Stimulated activated CD4-positive, alpha-beta T cell treated with anti-CD3 and anti-CD28 coated beads, Interleukin-2, amount 100 ng/mL, for 4 hours (primary cell): ENCODE data around the gene LRCH1.

Experiments used
- DNase-seq: peaks from one replicate; pipeline ENCODE4 v3.0.0-alpha.2; 2020; ENCODE audit warnings: low read depth

The LRCH1 gene

DNA sequence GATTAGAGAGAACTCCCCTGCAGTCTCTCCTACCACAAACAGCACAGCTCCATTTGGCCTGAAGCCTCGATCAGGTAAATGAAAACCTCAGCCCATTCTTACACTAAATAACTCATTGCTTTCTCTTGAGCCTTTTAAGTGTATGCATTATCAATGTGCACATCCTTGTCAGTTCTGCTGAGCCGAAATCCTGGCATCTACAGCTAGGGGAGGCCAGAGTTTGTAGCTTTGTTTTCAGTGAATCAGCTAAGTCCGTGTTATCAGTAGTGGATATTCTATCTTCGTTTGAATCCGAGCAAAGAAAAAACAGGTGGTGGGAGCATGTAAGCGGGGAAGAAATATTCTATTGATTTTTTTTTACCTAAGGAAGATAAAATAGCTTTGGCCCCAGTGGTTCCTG lies 159.6 kb downstream of the LRCH1 start:
- no peak for DNase-seq

DNA sequence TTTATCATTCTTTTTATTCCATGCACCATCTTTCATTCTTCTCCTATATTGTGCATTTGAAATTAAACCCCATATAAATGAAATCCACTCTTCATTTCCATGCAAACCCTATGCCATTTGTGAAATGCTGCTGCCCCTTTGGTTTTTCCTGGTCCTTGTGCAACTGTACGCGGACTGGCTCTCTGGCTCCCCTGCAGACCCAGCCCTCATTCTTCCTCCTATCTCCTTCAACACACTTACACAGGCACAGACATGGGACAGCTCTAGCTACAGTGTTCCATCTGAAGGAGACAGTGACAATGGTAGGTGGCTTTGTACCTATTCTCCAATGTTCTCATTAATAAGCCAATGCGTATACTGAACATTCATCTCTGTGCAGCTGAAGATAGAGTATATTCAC lies 162.4 kb downstream of the LRCH1 start:
- DNase-seq, result no peak

DNA sequence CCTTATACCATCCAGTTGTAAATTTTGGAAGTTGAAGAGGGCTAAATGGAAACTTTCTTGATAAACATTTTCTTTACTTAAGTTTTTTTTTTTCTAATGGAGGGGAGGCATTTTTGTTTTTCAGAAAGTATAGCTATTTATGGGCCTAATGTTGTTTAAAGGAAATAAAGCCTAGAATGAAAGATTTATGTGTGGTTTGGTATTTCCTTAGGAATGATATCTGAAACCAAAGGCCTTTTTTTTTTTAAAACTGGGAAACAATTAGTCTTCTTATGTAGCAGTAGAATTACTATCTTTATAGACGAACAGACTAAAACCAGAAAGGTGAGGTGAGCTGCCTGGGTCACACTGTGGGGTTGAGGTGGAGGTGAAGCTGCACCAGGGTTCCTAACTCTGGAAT lies 163.9 kb downstream of the LRCH1 start:
- no peak for DNase-seq

DNA sequence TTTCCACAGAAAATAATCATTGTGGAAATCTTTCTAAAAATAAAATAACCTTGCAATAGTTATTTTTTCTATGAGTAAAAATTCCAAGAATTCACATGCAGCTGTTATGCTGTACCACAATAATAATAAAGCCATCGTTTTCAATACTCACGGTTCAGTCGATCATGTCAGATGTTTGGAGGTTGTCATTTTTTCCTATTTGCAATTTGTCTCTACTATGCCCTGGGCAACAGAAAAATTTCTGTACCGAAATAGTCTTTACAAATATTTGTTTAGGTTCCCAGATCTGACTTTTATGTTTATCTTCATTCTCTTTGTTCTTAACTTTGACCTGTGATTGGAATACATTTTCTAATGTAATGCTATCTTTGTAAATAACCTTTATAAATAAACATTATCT lies 164.3 kb downstream of the LRCH1 start:
- DNase-seq, result no peak

DNA sequence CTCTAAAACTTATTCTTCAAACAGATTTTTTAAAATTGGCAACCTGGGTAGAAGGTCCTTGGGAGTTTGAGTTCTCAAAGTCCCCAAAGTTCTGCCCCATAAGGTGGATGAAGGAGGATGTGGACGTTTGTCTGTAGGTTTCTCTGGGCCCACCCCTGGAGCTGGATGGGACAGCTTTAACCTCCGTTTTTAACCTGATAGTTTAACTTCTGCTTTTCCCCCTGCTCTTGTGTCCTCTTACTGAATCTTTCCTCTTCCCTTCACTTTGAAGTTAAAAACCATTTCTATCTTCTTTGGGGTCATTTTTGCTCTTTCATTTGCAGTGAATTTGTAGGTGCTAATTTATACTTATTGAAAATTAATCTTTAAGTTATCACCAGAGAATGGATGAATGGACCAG lies 164.9 kb downstream of the LRCH1 start:
- no peak for DNase-seq

DNA sequence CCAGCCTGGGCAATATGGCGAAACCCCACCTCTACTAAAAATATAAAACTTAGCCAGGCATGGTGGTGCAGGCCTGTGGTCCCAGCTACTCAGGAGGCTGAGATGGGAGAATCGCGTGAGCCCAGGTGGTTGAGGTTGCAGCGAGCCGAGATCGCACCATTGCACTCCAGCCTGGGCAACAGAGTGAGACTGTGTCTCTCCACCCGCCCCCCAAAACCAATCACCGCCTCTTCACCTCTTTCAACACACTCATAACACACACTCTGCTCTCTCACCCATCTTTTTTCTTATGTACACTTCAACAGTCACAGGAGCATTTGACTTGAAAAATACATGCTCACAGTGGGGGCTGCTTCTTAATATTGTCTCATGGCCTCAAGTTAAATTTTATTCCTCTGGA lies 167.2 kb downstream of the LRCH1 start:
- DNase-seq, result no peak

DNA sequence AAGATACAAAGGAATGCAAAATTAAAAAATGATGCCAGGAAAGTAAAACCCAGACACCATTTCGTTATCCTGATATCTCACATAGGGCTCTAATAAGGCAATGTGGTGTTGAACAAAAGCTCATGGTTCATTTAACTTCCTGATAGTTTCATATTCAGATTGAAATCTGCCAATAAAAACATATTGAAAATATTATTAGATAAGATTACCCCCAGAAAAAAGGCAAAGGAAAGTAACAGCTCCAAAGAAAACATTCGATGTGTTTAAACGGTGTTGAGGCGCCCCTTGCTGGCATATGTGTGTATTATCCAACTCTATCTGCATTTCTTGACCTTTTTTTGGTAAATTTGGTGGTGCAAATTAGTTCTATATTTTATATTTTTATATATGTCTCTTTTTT lies 168.1 kb downstream of the LRCH1 start:
- DNase-seq, result peak; percentile 3

DNA sequence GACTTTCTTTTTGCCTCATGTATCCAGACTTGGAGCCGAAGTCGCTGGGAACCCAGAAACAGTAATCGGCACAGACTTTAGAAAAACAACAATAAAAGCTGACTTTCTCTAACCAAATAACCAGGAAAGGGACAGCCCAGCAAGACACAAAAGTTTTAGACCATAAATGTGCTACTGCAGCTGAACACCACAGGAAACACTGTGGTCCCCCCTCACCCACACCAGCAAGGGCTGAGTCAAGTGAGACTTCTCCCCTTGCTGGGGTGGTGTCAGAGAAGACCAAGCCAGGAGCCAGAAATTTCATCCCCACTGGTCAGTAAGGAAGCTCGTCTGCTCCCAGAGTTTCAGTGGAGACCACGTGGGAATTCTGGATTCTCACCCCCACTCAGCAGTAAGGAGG lies 173.4 kb downstream of the LRCH1 start:
- no peak for DNase-seq

DNA sequence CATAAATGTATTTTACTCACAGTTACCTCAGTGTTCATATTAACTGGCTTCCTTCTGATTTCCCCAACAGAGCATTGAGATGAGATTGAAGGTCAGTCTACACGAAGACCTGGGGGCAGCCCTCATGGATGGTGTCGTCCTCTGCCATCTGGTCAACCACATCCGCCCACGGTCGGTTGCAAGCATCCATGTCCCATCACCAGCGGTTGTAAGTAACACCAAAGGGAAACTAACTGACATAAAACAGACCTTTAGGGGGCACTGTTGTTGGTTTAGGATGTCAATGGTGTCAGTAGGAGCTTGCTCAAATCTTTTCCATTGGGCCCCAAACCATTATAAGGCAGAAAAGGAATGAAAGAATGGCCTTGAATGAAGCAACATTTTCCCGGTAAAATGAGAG lies 175.8 kb downstream of the LRCH1 start:
- DNase-seq, result no peak

DNA sequence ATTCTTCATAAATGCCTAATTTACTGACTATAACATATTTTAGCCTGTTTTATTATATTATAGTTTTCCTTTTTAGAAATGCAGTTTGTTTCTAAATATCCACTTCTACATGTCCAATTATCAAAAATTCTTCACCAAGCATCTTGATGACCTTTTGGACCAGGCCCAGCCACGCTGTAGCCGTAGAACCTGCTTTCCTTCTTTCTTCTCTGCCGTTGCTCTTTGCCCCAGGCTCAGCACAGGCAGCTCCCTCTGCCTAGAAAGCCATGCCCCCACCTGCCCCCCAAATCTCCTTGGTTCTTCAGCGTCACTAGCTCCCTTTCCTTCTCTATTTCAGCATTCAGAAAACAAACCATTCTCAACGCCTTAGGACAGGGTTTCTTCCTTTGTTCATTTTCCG lies 178.6 kb downstream of the LRCH1 start:
- no peak for DNase-seq

DNA sequence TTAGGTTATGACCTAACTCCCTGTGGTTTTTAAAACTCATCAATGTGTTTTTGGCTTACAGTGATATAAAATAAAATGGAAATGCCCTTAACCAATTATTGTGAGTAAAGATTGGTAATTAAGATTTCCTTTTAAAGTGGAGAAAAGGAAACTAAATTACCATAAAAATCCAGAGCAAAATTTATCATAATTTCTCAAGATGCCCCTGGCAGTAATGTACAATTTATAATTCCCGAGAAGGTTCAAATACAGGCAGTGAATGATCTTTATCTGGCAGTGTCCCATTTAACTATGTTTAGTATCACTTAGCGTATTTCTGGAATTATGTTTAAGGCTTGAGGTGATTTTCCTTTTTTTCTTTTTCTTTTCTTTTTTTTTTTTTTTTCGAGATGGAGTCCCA lies 182.5 kb downstream of the LRCH1 start:
- DNase-seq, result no peak

DNA sequence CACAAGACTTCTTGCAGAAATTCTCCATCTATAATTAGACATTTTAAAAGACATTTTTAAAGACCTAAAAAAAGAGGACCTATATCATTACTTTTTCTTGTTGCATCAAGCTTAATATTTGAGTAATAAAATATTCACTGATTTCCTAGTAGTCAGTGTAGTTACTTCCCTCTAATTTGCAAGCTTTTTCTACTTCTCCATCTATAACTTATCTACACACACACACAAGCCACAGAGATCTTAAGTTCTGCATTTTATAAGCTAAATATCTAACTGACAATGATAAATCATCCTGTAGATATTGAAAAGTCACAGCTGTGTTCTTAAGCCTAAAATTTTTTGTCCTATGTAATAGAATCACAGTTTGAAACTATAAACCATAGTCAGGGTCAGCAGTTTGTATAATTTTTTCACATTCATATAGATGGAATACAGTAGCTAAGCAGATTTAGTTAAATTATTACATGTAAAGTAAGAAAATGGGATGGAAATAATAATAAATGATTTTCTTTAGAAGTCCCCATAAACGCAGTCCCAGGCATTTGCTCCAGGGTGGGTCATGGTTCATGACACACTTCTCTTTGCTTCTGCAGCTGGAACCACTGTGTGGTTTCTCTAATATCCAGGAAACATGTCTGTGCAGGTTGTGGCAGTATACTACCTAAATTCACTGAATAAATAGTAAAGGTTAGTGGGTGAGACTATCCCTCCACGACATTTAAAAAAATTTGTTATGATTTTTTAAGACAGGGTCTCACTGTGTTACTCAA lies 183.8 kb downstream of the LRCH1 start:
- DNase-seq, result no peak

DNA sequence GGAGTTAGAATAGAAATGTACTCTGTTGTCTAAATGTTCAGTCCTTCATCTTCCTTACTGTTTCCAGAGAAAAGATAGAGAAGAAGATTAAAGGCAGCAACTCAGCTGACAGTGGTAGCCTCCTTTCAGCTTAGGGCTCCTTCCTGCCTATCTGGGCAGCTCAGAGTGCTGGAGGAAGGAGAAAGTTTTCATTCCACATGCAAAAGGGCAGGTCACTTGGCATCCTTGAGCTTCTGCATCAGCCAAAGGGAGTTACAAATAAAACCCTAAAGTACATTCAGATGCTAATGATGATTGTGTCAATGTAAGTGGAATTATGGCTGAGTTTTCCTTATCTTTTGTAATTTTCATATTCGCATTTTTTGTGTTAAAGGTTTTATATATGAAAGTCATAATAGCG lies 185.1 kb downstream of the LRCH1 start:
- no peak for DNase-seq

DNA sequence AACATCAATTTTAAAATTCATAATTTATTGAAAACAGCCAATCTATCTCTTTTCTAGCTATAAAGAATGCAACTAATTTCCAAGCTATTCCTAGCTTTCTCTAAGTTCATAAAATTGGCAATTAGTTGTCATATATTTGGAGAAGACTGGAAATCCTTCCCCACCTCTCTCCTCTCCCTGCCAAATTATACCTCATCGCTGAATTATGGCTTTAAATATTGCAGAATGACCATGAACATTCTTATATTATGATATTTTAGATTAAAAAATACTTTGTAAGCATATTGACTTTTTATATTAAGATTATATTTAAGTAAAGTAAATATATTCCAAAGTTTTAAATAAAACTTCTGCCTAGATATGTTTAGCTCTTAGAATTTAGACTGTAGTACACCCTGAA lies 185.8 kb downstream of the LRCH1 start:
- no peak for DNase-seq

DNA sequence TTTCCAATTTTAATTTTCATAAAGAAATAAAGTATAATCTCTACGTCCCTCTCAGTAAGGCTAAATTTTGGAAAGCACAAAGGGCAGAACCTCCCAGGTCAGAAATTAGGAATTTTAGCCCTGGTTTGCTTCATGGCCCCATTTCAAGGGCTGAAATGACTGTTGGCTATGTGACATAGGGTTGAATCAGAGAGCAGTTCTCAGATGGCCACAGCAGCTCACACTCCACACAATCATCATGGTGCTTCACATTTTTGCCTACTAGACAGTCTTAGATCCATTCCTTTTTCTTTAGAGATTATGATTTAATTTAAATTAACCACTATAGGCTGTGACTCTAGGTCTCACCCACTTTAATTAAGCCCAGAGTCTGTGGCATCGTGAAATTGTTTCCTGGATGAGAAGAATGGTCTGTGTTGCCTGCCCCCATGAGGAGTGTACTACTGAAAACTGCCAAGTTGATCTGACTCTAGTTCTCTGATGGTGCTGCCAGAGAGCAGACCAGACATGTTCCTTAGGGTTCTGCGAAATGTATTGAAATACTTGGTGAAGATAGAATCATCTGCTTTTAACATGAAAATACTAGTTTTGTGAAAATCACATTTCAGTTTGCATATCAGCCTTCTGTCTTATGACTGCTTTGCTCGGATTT lies 186.6 kb downstream of the LRCH1 start:
- no peak for DNase-seq

DNA sequence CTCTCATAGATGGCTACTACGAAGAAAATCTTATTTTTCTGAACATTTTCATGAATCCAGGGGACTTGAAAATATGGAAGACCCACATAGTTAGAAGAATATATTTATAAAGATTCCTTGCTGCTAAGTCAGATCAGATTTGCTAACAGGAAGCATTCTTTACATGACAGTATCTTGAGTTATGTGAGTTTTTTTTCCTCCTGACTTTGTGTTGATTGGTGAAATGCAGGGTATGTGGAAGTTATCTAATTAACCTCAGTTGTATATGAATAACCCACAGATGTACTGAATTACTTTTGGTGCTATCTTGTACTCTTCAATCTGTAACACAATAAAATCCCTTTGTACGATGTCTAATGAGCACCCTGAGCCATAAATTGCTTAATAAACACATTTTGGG lies 190.2 kb downstream of the LRCH1 start:
- no peak for DNase-seq

DNA sequence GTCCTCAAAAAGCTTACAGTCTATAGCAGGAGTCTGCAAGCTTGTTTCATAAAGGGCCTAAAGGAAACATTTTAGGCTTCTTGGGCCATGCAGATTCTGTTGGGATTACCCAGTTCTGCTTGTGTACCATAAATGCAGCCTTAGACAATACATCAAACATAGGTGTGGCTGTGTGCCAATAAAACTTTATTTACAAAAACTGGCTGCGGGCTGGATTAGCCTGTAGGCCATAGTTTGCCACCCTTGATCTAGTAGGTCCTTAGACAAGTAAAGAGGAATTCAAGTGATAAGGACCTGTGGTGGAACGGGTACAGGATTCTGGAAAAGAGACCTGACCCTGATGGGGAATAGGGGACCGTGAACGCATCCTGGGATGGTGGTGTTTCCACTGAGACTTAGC lies 192.1 kb downstream of the LRCH1 start:
- no peak for DNase-seq

DNA sequence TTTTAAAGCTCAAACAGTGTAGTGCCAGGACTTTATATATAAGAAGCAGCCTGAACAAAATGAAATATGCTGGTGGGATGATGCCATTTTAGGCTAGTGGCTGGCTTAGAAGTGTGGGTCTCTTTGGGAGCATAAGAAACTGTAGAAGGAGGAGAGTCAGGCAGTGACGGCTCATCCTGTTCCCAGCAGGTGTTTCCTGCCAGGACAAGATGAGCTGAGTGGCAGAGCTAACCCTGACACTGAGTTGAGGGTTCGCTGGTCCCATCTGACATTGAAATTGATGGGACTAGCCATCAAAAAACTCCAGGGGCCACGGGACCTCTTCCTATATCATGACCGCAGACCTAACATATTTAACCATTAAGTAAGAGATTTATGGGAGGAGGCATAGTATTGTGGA lies 192.7 kb downstream of the LRCH1 start:
- no peak for DNase-seq

DNA sequence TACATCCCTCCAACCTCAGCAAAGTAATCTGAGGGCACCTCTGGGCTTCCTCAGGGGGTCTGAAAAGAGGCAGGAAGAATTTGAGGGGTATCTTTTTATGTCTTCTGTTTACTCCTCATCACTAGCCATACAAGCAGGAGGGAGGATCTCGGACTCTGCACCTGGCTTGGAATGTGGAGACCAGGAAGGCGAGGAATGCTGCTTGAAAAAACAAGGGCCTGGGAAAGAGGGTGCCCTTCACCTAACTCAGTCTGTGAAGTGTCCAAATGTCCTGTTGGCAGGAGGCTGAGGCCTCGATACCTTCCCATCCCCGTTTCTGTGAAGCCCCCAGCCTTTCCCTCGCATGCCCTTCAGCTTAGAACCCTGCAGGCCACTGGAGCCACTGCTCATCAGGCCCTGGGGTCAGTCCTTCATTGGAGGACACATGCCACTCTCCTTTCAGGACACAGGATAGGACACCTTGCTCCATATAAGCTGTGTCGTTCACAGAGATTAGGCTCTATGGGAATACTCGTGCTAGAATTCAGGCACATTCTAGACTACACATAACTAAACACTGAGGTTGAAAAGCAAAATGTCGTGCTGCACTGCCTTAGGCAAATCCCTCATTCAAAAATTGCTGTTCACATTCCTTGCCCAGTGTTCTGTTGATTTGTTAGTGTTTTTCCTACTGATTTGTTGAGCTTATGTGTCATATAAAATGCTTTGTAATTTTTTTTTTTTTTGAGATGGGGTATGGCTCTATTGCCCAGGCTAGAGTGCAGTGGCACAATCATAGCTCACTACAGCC lies 194.3 kb downstream of the LRCH1 start:
- DNase-seq, result no peak

DNA sequence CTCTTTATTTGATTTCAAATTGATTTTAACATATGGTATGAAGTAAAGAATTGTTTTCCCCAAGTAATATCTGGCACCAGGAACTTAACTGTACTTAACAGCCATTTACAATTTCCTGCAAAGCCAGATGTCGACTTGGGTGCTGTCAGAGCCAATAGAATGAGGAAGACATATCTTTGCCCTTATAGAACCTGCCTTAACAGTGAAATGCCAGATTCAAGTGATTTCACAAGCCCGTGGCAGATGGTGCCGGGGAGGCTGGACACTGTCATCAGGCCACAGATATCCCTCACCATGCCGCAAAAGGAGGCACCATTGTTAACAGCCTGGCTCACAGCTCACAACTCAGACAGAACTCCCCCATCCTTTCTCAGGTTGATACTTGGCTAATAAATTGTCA lies 195.3 kb downstream of the LRCH1 start:
- DNase-seq, result no peak

DNA sequence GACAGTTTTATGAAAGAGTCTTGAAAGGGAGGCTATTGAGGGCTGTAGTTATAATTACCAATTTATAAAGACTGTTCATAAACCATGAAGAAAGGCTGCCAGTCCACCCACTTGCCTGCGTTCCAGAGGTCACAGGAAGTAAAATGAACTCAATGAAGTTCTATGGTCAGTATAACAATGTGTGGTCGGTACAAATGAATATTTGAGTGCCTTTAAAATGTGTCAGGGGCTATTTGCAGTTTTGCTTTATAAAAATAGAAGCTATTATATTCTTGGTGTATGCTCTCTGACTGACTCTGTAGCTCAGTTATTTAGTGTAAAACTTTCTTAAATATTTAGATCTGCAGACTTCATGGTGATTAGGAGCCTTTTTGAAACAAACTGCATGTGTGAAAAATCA lies 197.0 kb downstream of the LRCH1 start:
- no peak for DNase-seq

DNA sequence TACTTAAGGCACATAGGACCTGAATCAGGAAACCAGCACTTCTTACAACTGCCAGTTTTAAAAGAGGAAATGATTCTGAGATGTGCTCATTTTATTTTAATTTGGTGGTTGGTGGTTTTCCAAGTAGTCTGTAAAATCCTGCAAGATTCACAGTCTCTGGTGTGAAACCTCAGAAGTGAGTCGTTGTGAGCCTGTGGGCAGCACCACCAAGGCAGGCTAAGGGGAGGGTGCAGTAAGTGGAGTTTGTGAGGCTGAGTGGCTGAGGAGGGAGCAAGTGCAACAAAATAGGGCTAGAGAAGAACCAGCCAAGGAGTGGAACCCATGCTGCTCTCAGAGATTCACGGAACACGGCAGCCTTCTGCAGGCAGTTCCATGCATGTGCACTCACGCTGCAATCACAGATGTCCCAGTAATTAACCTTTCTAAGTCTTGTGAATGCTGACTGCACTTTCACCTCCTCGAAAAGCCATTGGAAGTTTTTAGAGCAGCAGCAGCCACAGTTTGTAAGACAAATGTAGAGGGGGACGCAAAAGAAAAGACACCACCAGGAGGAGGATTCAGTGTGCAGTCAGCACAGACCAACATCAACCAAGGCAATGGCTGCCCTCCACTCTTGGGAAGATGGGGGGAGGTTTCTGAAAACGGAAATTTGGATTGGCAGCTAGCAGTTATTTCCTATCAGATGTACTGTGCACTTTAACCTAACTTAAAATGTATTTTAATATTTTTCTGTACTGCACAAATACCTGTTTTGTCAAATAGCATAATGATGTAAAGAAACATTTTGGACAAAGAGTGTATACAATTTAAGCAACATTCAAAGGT lies 199.1 kb downstream of the LRCH1 start:
- peak; percentile 1 for DNase-seq
